NCI-H69 (cell line): Measurements from ENCODE around the gene NECAB2.

Experiments used
- DNase-seq: peaks from one replicate; lab custom pipeline; 2025; lab: John Stamatoyannopoulos, UW

Gene NECAB2

GRCh38 chr16:83967838-83968305 lies at the start of gene NECAB2:
TSS of gene NECAB2 (plus strand) at chr16:83968244. CDS start at chr16:83968649, 405 bp downstream.
- peak; percentile 66 for DNase-seq

- DNase-seq: no peak
Observed at GRCh38 chr16:83920894-83921491, 47.1 kb upstream of the NECAB2 start.

GRCh38 chr16:83923581-83924365 lies 44.3 kb upstream of the NECAB2 start:
- DNase-seq: no peak

- DNase-seq: no peak
Observed at GRCh38 chr16:83924686-83925085, 43.4 kb upstream of the NECAB2 start.

- DNase-seq: no peak
Observed at GRCh38 chr16:83925095-83925905, 42.7 kb upstream of the NECAB2 start.

- no peak for DNase-seq
Observed at GRCh38 chr16:83925957-83926725, 41.9 kb upstream of the NECAB2 start.

GRCh38 chr16:83926726-83927397 lies 41.2 kb upstream of the NECAB2 start:
- DNase-seq: peak; percentile 72

- DNase-seq: no peak
Observed at GRCh38 chr16:83928341-83929055, 39.5 kb upstream of the NECAB2 start.

- DNase-seq: no peak
Observed at GRCh38 chr16:83929811-83930555, 38.1 kb upstream of the NECAB2 start.

- DNase-seq: no peak
Observed at GRCh38 chr16:83930730-83931500, 37.1 kb upstream of the NECAB2 start.

- DNase-seq: no peak
Observed at GRCh38 chr16:83931556-83931955, 36.5 kb upstream of the NECAB2 start.

- DNase-seq: no peak
Observed at GRCh38 chr16:83932304-83932703, 35.7 kb upstream of the NECAB2 start.

- no peak for DNase-seq
Observed at GRCh38 chr16:83932955-83933673, 34.9 kb upstream of the NECAB2 start.

- no peak for DNase-seq
Observed at GRCh38 chr16:83933885-83934683, 34.0 kb upstream of the NECAB2 start.

- no peak for DNase-seq
Observed at GRCh38 chr16:83934684-83934977, 33.4 kb upstream of the NECAB2 start.

- no peak for DNase-seq
Observed at GRCh38 chr16:83935005-83935857, 32.8 kb upstream of the NECAB2 start.

GRCh38 chr16:83935858-83936255 lies 32.2 kb upstream of the NECAB2 start:
- DNase-seq: no peak
